MM.1S (cell line): Measurements from ENCODE around the gene WWTR1.

Experiments
- DNase-seq: peaks from one replicate; pipeline ENCODE4 v3.0.0-alpha.2; 2015
- H2AFZ ChIP-seq: fragments of 300-600 bp; sonication (generic); 2 replicates; pipeline ENCODE4 v1.6.0; 2016; ENCODE audit warnings: antibody characterized with exemption, low read length
- H3F3A ChIP-seq: fragments of 300-600 bp; sonication (generic); 2 replicates; pipeline ENCODE4 v1.6.1; 2016; ENCODE audit warnings: mild to moderate bottlenecking, antibody characterized with exemption, low read length, moderate library complexity, mixed read lengths; ENCODE audit not compliant: insufficient read depth
- H3K27ac ChIP-seq: fragments of 300-600 bp; sonication (generic); 2 replicates; pipeline ENCODE4 v1.5.1; 2016; ENCODE audit warnings: mild to moderate bottlenecking, low read length
- H3K27me3 ChIP-seq: fragments of 300-600 bp; sonication (generic); replicated peaks from 2 replicates; pipeline ENCODE4 v1.6.0; 2016; ENCODE audit warnings: low read length; ENCODE audit not compliant: insufficient read depth
- H3K36me3 ChIP-seq: fragments of 300-600 bp; sonication (generic); replicated peaks from 2 replicates; pipeline ENCODE4 v1.6.1; 2016; ENCODE audit warnings: mild to moderate bottlenecking, low read length, mixed read lengths; ENCODE audit not compliant: insufficient read depth
- H3K4me1 ChIP-seq: fragments of 300-600 bp; sonication (generic); 2 replicates; pipeline ENCODE4 v1.6.1; 2016; ENCODE audit warnings: low read length, mixed read lengths
- H3K4me2 ChIP-seq: fragments of 300-600 bp; sonication (generic); 2 replicates; pipeline ENCODE4 v1.6.0; 2016; ENCODE audit warnings: low read depth, low read length
- H3K4me3 ChIP-seq: fragments of 300-600 bp; sonication (generic); 2 replicates; pipeline ENCODE4 v1.5.1; 2016; ENCODE audit warnings: low read length, mixed read lengths
- H3K79me2 ChIP-seq: fragments of 300-600 bp; sonication (generic); 2 replicates; pipeline ENCODE4 v1.6.1; 2016; ENCODE audit warnings: mixed run types, low read length, mixed read lengths
- H3K9ac ChIP-seq: fragments of 300-600 bp; sonication (generic); 2 replicates; pipeline ENCODE4 v1.6.1; 2016; ENCODE audit warnings: low read length, mixed read lengths
- H3K9me2 ChIP-seq: fragments of 300-600 bp; sonication (generic); replicated peaks from 2 replicates; pipeline ENCODE4 v1.6.1; 2016; ENCODE audit warnings: mild to moderate bottlenecking, low read length, mixed read lengths; ENCODE audit not compliant: insufficient read depth
- H3K9me3 ChIP-seq: fragments of 300-600 bp; sonication (generic); replicated peaks from 2 replicates; pipeline ENCODE4 v1.6.1; 2016; ENCODE audit warnings: mild to moderate bottlenecking, low read length, mixed read lengths; ENCODE audit not compliant: insufficient read depth
- H4K20me1 ChIP-seq: fragments of 300-600 bp; sonication (generic); 2 replicates; pipeline ENCODE4 v1.6.1; 2016; ENCODE audit warnings: mild to moderate bottlenecking, low read length, moderate library complexity, mixed read lengths; ENCODE audit not compliant: insufficient read depth
- CTCF ChIP-seq: fragments of 300-600 bp; sonication (generic); IDR thresholded peaks from 2 replicates; pipeline ENCODE4 v1.5.1; 2016; ENCODE audit warnings: antibody characterized with exemption, low read length, mixed read lengths
- EZH2 ChIP-seq: fragments of 300-600 bp; sonication (generic); optimal IDR thresholded peaks from 2 replicates; pipeline ENCODE3; 2017; ENCODE audit warnings: low read depth, mild to moderate bottlenecking, antibody characterized with exemption, low read length, mixed read lengths
- EZH2phosphoT487 ChIP-seq: fragments of 300-600 bp; sonication (generic); IDR thresholded peaks from 2 replicates; pipeline ENCODE4 v1.6.1; 2018; ENCODE audit warnings: antibody characterized with exemption, low read length

Gene WWTR1

DNA sequence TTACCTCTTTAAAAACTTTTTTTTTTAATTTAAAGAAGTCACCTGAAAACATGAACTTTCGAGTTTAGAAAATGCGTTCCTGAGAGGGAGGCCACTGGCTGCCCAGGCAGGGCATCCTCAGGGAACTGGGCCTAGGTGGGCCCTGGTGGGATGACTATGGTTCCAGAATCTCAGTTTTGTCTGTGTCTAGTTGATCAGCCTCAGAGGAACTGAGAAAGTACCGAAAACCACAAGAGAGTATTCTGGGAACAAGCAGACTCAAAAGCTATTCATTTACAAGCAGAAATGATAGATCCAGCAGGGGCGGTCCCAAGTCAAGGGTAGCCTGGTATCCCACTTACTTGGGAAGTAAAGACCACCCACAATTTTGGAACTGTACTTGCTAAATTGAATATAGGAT lies 10.5 kb downstream of the WWTR1 start:
- Histone ChIP-seq H4K20me1 (no peaks in the 10 kb centered on the region), H3K4me2 (peak overlapping the region; percentile 34; the same call in 1 of the 2 replicates), H3K4me3 (no peak overlapping the region), H3K79me2 (no peaks in the 10 kb centered on the region), H3K9ac (no peak overlapping the region), H3F3A (no peaks in the 10 kb centered on the region), H3K9me2 (no peaks in the 10 kb centered on the region), H3K9me3 (no peaks in the 10 kb centered on the region), H3K27me3 (no peaks in the 10 kb centered on the region), H3K4me1 (peaks cover 24% of the 10 kb centered on the region), H2AFZ (no peak overlapping the region), H3K36me3 (no peaks in the 10 kb centered on the region), H3K27ac (no peak overlapping the region; the same call in 1 of the 2 replicates)
- DNase-seq: peak; percentile 44
- TF ChIP-seq CTCF (no peak), EZH2phosphoT487 (no peak), EZH2 (no peak)

- H3K27me3 ChIP-seq: no peaks in the 10 kb centered on the region
- H2AFZ ChIP-seq: no peak overlapping the region
- no peaks in the 10 kb centered on the region for H3F3A ChIP-seq
- no peaks in the 10 kb centered on the region for H3K36me3 ChIP-seq
- no peak overlapping the region for H3K27ac ChIP-seq
- no peaks in the 10 kb centered on the region for H4K20me1 ChIP-seq
- no peak for DNase-seq
- peaks cover 24% of the 10 kb centered on the region for H3K4me1 ChIP-seq
- no peak overlapping the region for H3K9ac ChIP-seq
- no peaks in the 10 kb centered on the region for H3K79me2 ChIP-seq
- H3K9me2 ChIP-seq: no peaks in the 10 kb centered on the region
- no peak overlapping the region for H3K4me2 ChIP-seq
- H3K4me3 ChIP-seq: no peak overlapping the region
- no peak for TF ChIP-seq CTCF
- H3K9me3 ChIP-seq: no peaks in the 10 kb centered on the region
Measured at GRCh38 chr3:149646181-149646766, 11.6 kb downstream of the WWTR1 start.

- Histone ChIP-seq H3K4me3 (no peak overlapping the region), H3K4me2 (no peak overlapping the region), H2AFZ (no peak overlapping the region), H3K4me1 (peaks cover 24% of the 10 kb centered on the region), H3K9me2 (no peaks in the 10 kb centered on the region), H3K79me2 (no peaks in the 10 kb centered on the region), H3F3A (no peaks in the 10 kb centered on the region), H3K36me3 (no peaks in the 10 kb centered on the region), H3K9me3 (no peaks in the 10 kb centered on the region), H3K27ac (no peak overlapping the region), H4K20me1 (no peaks in the 10 kb centered on the region), H3K27me3 (no peaks in the 10 kb centered on the region), H3K9ac (no peak overlapping the region)
- no peak for DNase-seq
- TF ChIP-seq CTCF (no peak), EZH2 (no peak), EZH2phosphoT487 (no peak)
Measured at GRCh38 chr3:149643963-149644362, 13.9 kb downstream of the WWTR1 start.
